ENCODE data around the gene STUM.

DNA sequence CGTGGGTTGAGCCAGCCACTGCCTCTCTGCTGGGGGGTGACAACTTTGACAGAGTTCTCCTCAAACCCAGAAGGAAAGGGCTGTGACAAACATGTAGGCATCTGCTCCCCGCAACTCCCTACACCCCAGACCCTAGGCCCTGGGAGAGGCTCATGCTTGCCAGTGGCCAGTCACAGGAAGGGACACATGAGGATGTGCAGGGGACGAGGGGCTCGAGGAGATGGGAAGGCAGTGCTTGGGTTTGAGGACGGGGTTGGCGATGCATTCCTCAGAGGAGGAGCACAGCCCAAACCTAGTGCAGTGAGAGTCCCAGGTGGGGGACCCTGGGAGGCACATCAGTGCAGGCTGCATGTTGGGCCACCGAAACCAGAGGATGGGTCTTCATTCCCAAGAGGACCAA lies 62.1 kb downstream of the STUM start:
- TF ChIP-seq CTCF (IDR thresholded peaks at IDR 0.05) (no peak), POLR2A (IDR thresholded peaks at IDR 0.05) (no peak)
